Motor neuron (in vitro differentiated cells): ENCODE results near the gene EEFSEC. TPM values are rescaled to one million over a fixed set of nuclear protein-coding genes. Genes with fewer than 3 reads are reported as not detected.

ENCODE experiments used
- ATAC-seq, 8 experiments: fragments of 200-7000 bp; cut with Tn5 transposase; replicated peaks in 6 of 8; 2 replicates each; pipeline ENCODE4 v1.8.0; 2021; ENCODE audit warnings: mild to moderate bottlenecking in 8 of 8, moderate library complexity in 8 of 8
- H3K27ac ChIP-seq, 2 donors: fragments of 250-450 bp; sonication (Bioruptor Pico); 2 replicates each; pipeline ENCODE4 v1.9.0; 2021; ENCODE audit warnings: antibody characterized with exemption in 2 of 2, mild to moderate bottlenecking in 2 of 2, moderate library complexity in 1 of 2
- H3K4me1 ChIP-seq, 2 donors: fragments of 250-450 bp; sonication (Bioruptor Pico); replicated peaks in 1 of 2; 2 replicates each; pipeline ENCODE4 v1.6.1; 2021; ENCODE audit warnings: antibody characterized with exemption in 2 of 2, mild to moderate bottlenecking in 2 of 2, moderate library complexity in 1 of 2
- H3K4me3 ChIP-seq, 5 donors: fragments of 250-450 bp; sonication (Bioruptor Pico); 2 replicates each; pipeline ENCODE4 v1.9.0; 2021; ENCODE audit warnings: antibody characterized with exemption in 5 of 5, mild to moderate bottlenecking in 5 of 5, moderate library complexity in 4 of 5
- WGBS, 10 experiments: fragments of 450-650 bp; shearing (Covaris generic); methylation state at CpG; one replicate each; pipeline ENCODE4 v1.0.0; 2022; 5-methylcytosine and 5-hydroxymethylcytosine counted together
- in situ Hi-C, 9 experiments: fragments of 400-800 bp; cut with MboI; loops; one replicate each; pipeline ENCODE4 v1.15.0; 2021; ENCODE audit warnings: low sequenced_read_pairs in 9 of 9, low pct_unique_long_range_greater_than_20kb in 2 of 9; ENCODE audit not compliant: unreplicated experiment in 9 of 9
- total RNA-seq, 8 experiments: library from RNA; unstranded; fragments of 300-600 nt; gene quantifications; 2 replicates each; pipeline versions ENCODE4 v1.2.3 to v1.2.4, GENCODE V29; 2022

The EEFSEC gene
- total RNA-seq, 8 experiments from 2014 or later, result 5.8 to 20.7 (median 9.5) TPM

DNA sequence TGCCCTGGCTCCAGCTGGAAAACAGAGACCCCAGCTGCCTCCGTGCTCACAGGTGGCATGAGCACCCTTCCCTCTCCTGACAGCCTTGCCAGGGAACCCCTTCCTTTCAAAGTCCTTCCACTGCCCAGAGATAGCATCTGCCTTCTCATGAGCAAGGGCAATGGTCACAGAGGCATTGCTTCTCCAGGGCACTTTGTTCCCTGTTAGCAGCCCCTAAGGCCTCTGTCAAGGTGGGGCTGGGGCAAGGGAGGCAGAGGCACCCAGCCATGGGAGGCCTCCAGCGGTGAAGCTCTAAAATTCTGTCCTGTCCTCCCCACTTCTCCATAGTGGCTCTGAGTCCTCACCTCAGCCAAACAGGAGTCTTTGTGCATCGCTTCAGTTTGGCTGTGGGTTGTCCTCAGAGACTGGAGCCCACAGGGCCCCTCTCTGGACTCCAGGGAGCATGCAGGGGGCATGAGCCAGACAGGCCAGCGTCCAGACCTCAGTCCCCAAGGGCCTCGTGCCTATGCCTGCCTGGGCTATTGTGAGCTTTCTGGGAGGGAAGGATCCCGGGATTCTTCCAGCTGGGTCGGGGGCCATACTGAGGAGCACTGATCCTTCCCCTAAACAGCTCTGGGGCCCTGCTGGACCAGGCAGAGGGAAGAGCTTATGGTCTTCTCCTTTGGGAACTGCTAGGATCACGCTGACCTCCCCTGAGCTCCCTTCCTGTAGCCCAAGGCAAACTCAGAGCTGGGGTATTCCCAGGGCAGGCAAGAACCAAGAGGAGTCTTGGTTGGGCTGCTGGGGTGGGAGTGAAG is 206.8 kb downstream of the EEFSEC start:
- Histone ChIP-seq H3K4me3 (no peak overlapping the region), H3K27ac (no peak overlapping the region), H3K4me1 (peaks cover 0 to 14% of the 10 kb centered on the region in 2 donors)
- WGBS, 10 experiments, result 60 to 100% (median 94%) methylated on average over 1 to 3 of the region's 8 CpGs; no CpG with 5 or more reads in 4 of the 10 experiments
- in situ Hi-C loops, result no loop called here
- no peak for ATAC-seq

DNA sequence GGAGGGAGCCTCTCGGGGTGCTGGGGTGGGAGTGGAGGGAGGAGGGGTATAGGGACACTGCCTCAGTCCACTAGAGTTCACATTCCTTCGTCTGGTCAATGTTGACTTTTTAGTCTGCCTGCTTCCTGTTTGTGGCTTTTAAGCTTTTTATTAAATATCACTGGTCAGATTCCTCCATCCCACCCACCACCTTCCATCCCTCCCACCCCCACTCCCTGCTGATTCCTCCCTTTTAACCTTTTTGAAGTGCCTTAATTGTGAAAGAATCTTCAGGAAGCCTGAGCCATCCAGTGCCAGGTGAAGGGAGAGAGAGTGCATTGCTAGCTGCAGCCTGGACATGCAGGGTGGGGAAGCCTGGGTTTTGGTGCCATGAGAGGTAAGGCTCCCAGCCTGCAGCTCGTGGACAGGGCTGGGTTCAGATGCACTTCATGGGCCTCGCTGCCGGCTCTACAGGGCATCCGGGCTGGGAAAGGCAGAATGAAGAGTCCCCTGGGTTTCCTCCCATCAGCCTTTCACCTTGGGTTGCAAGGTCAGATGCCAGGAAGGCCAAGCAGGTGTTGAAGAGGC is 207.5 kb downstream of the EEFSEC start:
- WGBS, 10 experiments, result 93 to 100% (median 95%) methylated on average over 3 to 4 of the region's 6 CpGs; no CpG with 5 or more reads in 7 of the 10 experiments
- peaks cover 0 to 13% of the 10 kb centered on the region in 2 donors for H3K4me1 ChIP-seq
- H3K27ac ChIP-seq, result no peak overlapping the region
- ATAC-seq, result no peak
- in situ Hi-C loops, result no loop called here
- H3K4me3 ChIP-seq, result no peak overlapping the region

DNA sequence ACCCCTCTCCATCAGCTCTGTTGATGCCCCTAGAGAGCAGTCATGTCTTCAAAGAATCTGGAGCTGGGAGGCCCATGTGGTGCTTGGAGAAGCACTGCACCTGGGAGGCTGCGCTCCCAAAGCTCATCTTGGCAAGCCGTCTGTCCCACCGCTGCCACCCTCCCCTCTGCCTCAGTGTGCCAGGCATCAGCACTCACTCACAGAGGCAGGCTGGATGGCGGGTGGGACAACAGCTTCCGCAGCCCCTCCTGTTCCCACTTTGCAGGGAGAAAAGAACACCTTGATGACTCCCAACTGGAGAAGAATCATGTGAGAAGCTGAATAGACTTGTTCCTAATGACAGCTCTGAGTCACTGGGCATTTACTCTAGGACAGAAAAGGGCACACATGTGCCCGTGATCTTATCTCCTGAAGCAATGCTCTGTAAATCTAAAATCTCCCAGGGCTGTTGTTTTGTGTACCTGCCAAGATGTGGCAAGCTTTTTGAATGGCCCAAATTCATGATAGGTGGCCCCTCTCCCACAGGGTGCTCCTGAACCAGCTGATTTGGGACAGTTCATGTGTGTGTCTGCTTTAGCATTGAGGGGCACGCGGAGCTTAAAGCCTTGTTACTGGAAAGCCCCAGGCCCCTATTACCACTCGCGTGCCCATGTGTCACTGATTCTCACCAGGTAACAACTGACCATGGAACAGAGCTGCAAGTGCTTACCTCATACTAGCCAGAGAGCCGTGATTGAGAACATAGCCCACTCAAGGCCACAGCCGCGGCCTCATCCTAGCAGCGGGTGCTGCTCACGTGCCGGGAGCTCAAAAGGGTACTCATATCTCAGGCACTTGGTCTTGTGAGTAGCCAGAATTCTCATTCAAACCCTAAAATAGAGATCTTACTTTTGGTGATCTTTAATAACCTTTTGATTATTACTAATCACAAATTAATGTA is 209.0 kb downstream of the EEFSEC start:
- WGBS, 10 experiments, result 89 to 100% (median 93%) methylated on average over 1 to 9 of the region's 16 CpGs; no CpG with 5 or more reads in 3 of the 10 experiments
- in situ Hi-C loops, result no loop called here
- no peak for ATAC-seq

DNA sequence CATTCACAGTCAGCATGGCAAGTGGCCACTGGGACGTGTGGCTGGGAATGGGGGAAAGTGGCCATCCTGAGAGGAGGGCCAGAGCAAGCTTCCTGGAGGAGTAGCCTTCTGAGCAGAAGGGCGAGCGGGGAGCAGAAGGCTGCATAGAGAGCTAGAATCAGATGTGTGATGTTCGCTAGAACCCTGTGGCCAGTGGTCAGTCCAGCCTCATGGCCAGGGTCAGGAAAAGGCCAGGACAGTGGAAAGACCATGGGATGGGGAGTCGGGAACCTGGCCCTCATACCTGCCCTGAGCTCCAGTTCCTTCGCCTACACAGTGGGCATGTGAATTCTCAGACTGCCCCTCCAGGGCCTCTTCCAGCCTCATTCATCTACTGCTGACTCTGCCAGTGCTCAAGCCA is 211.0 kb downstream of the EEFSEC start:
- ATAC-seq, result peak in 4 of 8 experiments; percentile 28 to 57 (median 36)
- peaks cover 0 to 3% of the 10 kb centered on the region in 2 donors for H3K4me1 ChIP-seq
- H3K4me3 ChIP-seq, result no peak overlapping the region
- in situ Hi-C loops, result no loop called here
- H3K27ac ChIP-seq, result no peak overlapping the region
- WGBS, 10 experiments, result 100% methylated on average over 1 of the region's 6 CpGs; no CpG with 5 or more reads in 9 of the 10 experiments

More for the DNA sequence above, 209.0 kb downstream of the EEFSEC start:
- H3K4me3 ChIP-seq, result no peak overlapping the region
- H3K27ac ChIP-seq, result no peak overlapping the region
- H3K4me1 ChIP-seq, result peaks cover 0 to 3% of the 10 kb centered on the region in 2 donors

DNA sequence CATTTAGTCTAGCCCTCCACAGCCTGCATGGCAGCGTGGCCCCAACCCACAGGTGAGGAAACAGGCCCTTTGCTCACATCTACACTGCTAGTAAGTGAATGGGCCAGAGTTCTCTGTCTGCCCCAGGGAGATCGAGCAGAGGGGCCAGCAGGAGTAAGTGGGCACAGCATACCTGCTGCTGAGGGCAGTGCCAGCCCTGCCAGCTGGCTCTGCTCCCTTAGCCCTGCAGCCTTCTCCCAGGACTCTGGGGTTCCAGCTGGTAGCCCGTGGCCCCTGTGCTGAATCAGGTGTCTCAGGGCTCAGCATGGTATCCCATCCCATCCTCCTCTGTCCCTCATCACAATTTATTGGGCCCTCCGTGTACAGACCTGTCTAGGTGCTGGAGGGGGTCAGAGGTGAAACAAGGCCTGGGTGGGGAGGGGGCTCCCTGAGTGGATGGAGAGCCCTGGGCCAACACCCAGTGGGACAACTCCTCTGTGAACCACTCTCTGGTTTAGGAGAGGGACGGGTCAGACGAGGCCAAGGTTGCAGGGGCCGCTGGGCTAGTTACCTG is 211.6 kb downstream of the EEFSEC start:
- ATAC-seq, result no peak

DNA sequence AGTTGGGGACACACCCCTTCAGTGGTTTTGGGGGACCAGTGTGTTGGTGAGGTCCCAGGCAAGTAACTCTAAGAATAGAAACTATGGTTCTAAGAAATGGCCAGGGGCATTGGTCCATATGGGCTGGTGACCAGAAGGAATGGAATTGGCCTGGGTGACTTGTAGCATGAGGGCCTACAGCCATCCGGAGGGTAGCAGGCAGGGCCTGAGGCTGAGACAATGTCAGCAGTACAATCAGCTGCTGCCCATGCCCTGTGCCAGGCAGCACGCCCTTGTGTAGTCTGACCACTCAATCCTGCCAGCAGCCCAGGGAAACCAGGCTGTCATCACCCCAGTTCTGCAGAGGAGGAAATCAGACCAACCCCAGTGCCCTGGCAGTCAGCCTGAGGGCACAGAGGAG is 212.9 kb downstream of the EEFSEC start:
- H3K27ac ChIP-seq, result no peak overlapping the region
- 67 to 100% methylated on average over 1 of the region's 2 CpGs; no CpG with 5 or more reads in 8 of the 10 experiments for WGBS, 10 experiments
- in situ Hi-C loops, result no loop called here
- H3K4me3 ChIP-seq, result no peak overlapping the region
- H3K4me1 ChIP-seq, result peaks cover 0 to 3% of the 10 kb centered on the region in 2 donors
- ATAC-seq, result no peak

More for the DNA sequence above, 211.6 kb downstream of the EEFSEC start:
- in situ Hi-C loops, result no loop called here
- no peak overlapping the region for H3K27ac ChIP-seq
- H3K4me3 ChIP-seq, result no peak overlapping the region
- WGBS, 10 experiments, result 81 to 100% methylated on average over 1 to 3 of the region's 7 CpGs; no CpG with 5 or more reads in 8 of the 10 experiments
- H3K4me1 ChIP-seq, result peaks cover 0 to 3% of the 10 kb centered on the region in 2 donors

DNA sequence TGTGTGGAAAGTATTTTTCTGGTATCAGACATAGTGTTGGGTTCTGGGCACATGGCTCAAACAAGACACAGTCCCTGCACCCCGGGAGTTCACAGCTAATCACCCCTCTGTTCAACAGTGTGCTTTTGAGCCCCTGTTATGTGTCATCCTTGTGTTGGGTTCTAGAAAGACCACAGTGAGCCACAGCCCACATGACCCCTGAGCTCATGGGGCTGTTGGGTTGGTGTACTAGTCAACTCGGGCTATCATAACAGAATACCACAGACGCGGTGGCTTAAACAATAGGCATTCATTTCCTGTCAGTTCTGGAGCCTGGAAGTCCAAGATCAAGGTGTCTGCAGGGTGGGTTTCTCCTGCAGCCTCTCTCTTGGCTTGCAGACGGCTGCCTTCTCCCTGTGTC is 213.4 kb downstream of the EEFSEC start:
- no peak overlapping the region for H3K27ac ChIP-seq
- WGBS, 10 experiments, result 80 to 100% (median 86%) methylated on average over 1 to 4 of the region's 5 CpGs; no CpG with 5 or more reads in 3 of the 10 experiments
- no peak overlapping the region for H3K4me3 ChIP-seq
- in situ Hi-C loops, result no loop called here
- peaks cover 0 to 3% of the 10 kb centered on the region in 2 donors for H3K4me1 ChIP-seq
- ATAC-seq, result no peak

DNA sequence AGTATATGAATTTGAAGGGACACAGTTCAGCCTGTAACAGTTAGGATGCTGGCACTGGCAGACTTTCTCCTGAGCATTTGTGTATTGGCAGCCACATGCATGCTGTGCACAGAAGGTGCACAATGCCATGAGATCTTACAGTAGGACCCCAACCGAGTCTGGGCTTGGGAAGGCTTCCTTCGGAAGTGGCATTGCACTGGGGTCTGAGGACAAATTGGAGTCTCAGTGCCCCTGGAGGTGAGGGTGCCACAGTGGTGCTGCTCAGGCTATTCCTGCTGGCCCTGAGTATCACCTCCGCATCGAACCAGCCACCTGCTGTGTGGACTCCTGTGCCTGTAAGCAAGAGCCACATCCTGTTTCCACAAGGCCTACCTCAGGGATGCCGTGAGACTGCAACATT is 213.9 kb downstream of the EEFSEC start:
- ATAC-seq, result no peak
- 75 to 100% (median 100%) methylated on average over 1 to 5 of the region's 5 CpGs; no CpG with 5 or more reads in 6 of the 10 experiments for WGBS, 10 experiments

DNA sequence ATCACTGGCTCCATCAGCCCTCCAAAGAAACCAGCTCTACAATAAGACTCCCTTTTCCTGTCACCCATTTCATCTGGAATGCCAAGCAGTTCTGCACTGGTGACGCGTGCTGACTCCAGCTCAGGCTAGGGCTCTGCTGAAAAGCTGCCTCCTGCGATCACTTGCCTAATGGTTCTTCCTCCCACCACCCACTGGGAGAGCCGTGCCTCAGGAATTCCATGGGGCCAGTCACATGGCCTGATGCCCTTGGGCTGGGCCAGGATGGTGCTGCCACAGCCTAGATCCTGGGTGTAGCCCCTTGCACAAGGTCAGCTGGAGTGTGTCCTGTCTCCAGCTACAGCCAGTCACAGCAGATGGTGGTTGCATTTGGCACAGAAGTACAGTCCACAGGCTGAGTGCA is 214.5 kb downstream of the EEFSEC start:
- H3K4me3 ChIP-seq, result no peak overlapping the region
- peak in 3 of 8 experiments; percentile 71 to 90 (median 78) for ATAC-seq
- in situ Hi-C loops, result no loop called here
- 17 to 100% (median 63%) methylated on average over 1 to 4 of the region's 4 CpGs; no CpG with 5 or more reads in 4 of the 10 experiments for WGBS, 10 experiments
- peaks cover 0 to 3% of the 10 kb centered on the region in 2 donors for H3K4me1 ChIP-seq
- H3K27ac ChIP-seq, result no peak overlapping the region

More for the DNA sequence above, 213.9 kb downstream of the EEFSEC start:
- peaks cover 0 to 3% of the 10 kb centered on the region in 2 donors for H3K4me1 ChIP-seq
- no peak overlapping the region for H3K4me3 ChIP-seq
- in situ Hi-C loops, result no loop called here
- no peak overlapping the region for H3K27ac ChIP-seq

DNA sequence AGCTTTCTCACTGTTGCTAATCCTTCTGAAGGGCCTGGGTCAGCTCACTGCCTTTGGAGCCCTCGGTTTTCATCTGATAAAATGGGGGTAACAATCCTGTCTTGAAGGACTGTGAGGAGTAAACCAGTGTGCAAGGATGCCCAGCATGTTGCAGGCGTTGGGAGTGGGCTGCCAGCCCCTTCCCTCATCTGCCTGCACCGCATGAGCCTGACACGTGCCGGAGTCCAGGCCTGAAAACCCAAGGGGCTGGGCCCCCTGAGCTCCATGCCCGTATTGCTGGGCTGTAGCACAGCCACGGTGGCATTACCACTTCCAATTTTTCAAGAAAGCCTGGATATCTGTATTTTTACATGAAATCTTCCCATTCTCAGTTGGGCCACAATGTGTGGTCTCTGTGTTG is 215.3 kb downstream of the EEFSEC start:
- Histone ChIP-seq H3K4me3 (no peak overlapping the region), H3K4me1 (peaks cover 0 to 3% of the 10 kb centered on the region in 2 donors), H3K27ac (no peak overlapping the region)
- no peak for ATAC-seq
- 40 to 100% (median 51%) methylated on average over 1 to 3 of the region's 7 CpGs; no CpG with 5 or more reads in 3 of the 10 experiments for WGBS, 10 experiments
- in situ Hi-C loops, result no loop called here

DNA sequence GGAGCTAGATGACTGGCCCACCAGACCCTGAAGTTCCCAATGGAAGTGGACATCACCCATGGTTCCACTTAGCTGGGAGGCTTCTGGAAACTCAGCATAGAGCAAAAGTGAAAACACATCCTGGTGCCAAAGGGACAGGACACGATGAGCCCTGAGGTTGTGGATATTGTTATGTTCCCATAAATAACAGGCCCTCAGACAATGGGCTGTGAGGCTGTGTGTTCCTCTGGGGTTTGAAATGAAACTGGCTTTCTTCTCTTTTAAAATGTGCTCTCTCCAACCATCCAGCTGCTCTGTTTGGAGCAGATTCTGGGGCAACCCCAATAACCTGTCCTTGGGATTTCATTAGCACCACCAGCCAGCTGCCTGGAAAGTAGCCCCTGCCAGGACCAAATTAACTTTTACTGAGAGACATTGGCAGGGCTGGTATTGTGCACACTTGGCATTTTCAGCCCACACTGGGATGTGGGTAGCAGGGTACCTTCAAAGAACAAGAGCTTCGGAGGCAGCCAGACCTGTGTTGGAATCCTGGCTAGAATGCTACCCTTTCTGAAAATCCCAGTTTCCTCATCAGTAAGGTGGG is 215.9 kb downstream of the EEFSEC start:
- in situ Hi-C loops, result no loop called here
- no peak overlapping the region for H3K4me3 ChIP-seq
- ATAC-seq, result no peak
- H3K27ac ChIP-seq, result no peak overlapping the region
- WGBS, 10 experiments, result 0 to 90% (median 82%) methylated on average over 1 to 2 of the region's 2 CpGs; no CpG with 5 or more reads in 5 of the 10 experiments
- H3K4me1 ChIP-seq, result peaks cover 0 to 2% of the 10 kb centered on the region in 2 donors
